HCT116 (cell line): ENCODE measurements around the gene DRC7. TPM values are rescaled to one million over a fixed set of nuclear protein-coding genes. Genes with fewer than 3 reads are reported as not detected.

ENCODE experiments used
- ATAC-seq: fragments of 200-7000 bp; cut with Tn5 transposase; 2 replicates; pipeline ENCODE4 v1.9.1; 2020; ENCODE audit warnings: mild to moderate bottlenecking, moderate library complexity
- BruUV-seq: library from RNA; stranded (reverse); fragments of 400-500 nt; replicated peaks from 2 replicates; lab custom pipeline; 2021; lab: Mats Ljungman, UMichigan
- CTCF ChIA-PET: fragments of 300-600 bp; sonication (Branson Sonifier 250); formaldehyde crosslinking; loops from one replicate; lab custom pipeline; 2021; ENCODE audit warnings: antibody characterized with exemption; lab: Charles Lee
- POLR2A ChIA-PET: fragments of 300-600, 350-600 bp; sonication (Branson Sonifier 250); formaldehyde crosslinking; loops from one replicate; lab custom pipeline; 2021; ENCODE audit warnings: antibody characterized with exemption; lab: Charles Lee
- RAD21 ChIA-PET, 2 experiments: fragments of 300-600 bp; sonication (Branson Sonifier 250); formaldehyde crosslinking; loops; one replicate each; lab custom pipeline; 2023; ENCODE audit warnings: low total read pairs in 2 of 2; ENCODE audit not compliant: uncharacterized antibody in 2 of 2, unreplicated experiment in 2 of 2, low non-redundant PET in 1 of 2; lab: Charles Lee
- DNase-seq: peaks from one replicate; pipeline ENCODE4 v3.0.0-alpha.2; 2010; ENCODE audit warnings: low read depth, low spot score
- H2AFZ ChIP-seq: fragments of 200-600 bp; shearing (Covaris generic), sonication (generic); 2 replicates; pipeline ENCODE4 v1.6.1; 2017; ENCODE audit warnings: low read depth, mixed run types, mixed read lengths, antibody characterized with exemption, low read length; ENCODE audit not compliant: poor library complexity, severe bottlenecking
- H3K27ac ChIP-seq: 2 replicates; pipeline ENCODE4 v1.5.1; 2012; ENCODE audit warnings: low read depth, low read length
- H3K27me3 ChIP-seq: fragments of 200-600 bp; sonication (generic); 2 replicates; pipeline ENCODE4 v1.6.1; 2016; ENCODE audit warnings: mixed run types, low read length, mixed read lengths; ENCODE audit not compliant: insufficient read depth
- H3K36me3 ChIP-seq, 2 experiments: fragments of 200-500 bp in 1 of 2; fragments of 200-600 bp in 1 of 2; sonication (Bioruptor generic) in 1 of 2; sonication (generic) in 1 of 2; 2 replicates each; pipeline versions ENCODE4 v1.5.1 to v1.6.1; 2014 to 2016; ENCODE audit warnings: low read length in 2 of 2, inconsistent platforms in 1 of 2, mixed read lengths in 1 of 2, mixed run types in 1 of 2; ENCODE audit not compliant: insufficient read depth in 2 of 2, control insufficient read depth in 1 of 2
- H3K4me1 ChIP-seq, 2 experiments: fragments of 200-600 bp in 1 of 2; sonication (generic) in 1 of 2; 2 replicates each; pipeline versions ENCODE4 v1.5.1 to v1.6.1; 2012 to 2017; ENCODE audit warnings: low read length in 2 of 2, inconsistent platforms in 1 of 2, mild to moderate bottlenecking in 1 of 2, mixed read lengths in 1 of 2, mixed run types in 1 of 2, moderate library complexity in 1 of 2; ENCODE audit not compliant: insufficient read depth in 2 of 2, control insufficient read depth in 1 of 2
- H3K4me2 ChIP-seq: fragments of 200-600 bp; sonication (generic); 2 replicates; pipeline ENCODE4 v1.6.1; 2017; ENCODE audit warnings: mixed run types, low read length, mixed read lengths
- H3K4me3 ChIP-seq, 2 experiments: fragments of 200-600 bp in 1 of 2; sonication (generic) in 1 of 2; replicated peaks in 1 of 2; 2 replicates each; pipeline ENCODE4 v1.5.1; 2011 to 2016; ENCODE audit warnings: low read length in 2 of 2, control low read depth in 1 of 2, low read depth in 1 of 2, mild to moderate bottlenecking in 1 of 2, mixed read lengths in 1 of 2, mixed run types in 1 of 2
- H3K79me2 ChIP-seq: fragments of 200-600 bp; sonication (generic); 2 replicates; pipeline ENCODE4 v1.6.1; 2017; ENCODE audit warnings: mild to moderate bottlenecking, mixed run types, low read length, moderate library complexity, mixed read lengths; ENCODE audit not compliant: insufficient read depth
- H3K9ac ChIP-seq: fragments of 200-600 bp; sonication (generic); 2 replicates; pipeline ENCODE4 v1.6.1; 2016; ENCODE audit warnings: low read length, mixed read lengths
- H3K9me2 ChIP-seq: fragments of 200-600 bp; sonication (generic), shearing (Covaris generic); 2 replicates; pipeline ENCODE4 v1.6.1; 2017; ENCODE audit warnings: mixed run types, mild to moderate bottlenecking, moderate library complexity; ENCODE audit not compliant: insufficient read depth
- H3K9me3 ChIP-seq, 2 experiments: fragments of 200-500 bp in 1 of 2; fragments of 200-600 bp in 1 of 2; sonication (Bioruptor generic) in 1 of 2; sonication (generic) in 1 of 2; 2 replicates each; pipeline ENCODE4 v1.6.1; 2014 to 2017; ENCODE audit warnings: low read length in 2 of 2, mixed read lengths in 2 of 2, inconsistent platforms in 1 of 2, low read depth in 1 of 2, mild to moderate bottlenecking in 1 of 2, mixed run types in 1 of 2, moderate library complexity in 1 of 2; ENCODE audit not compliant: control insufficient read depth in 1 of 2, insufficient read depth in 1 of 2
- H4K20me1 ChIP-seq: fragments of 200-600 bp; sonication (generic), shearing (Covaris generic); 2 replicates; pipeline ENCODE4 v1.6.1; 2017; ENCODE audit warnings: mixed run types, mild to moderate bottlenecking, moderate library complexity; ENCODE audit not compliant: insufficient read depth
- CBX3 ChIP-seq: IDR thresholded peaks from 2 replicates; pipeline ENCODE4 v1.6.1; 2012; ENCODE audit warnings: low read depth
- CEBPB ChIP-seq: IDR thresholded peaks from 2 replicates; pipeline ENCODE4 v1.6.1; 2012; ENCODE audit warnings: low read depth
- EGR1 ChIP-seq: IDR thresholded peaks from 2 replicates; pipeline ENCODE4 v1.6.1; 2012; ENCODE audit warnings: low read depth
- EZH2 ChIP-seq: fragments of 200-600 bp; sonication (generic); IDR thresholded peaks from 2 replicates; pipeline ENCODE4 v1.6.1; 2017; ENCODE audit warnings: antibody characterized with exemption, mixed run types
- EZH2phosphoT487 ChIP-seq: fragments of 200-600 bp; IDR thresholded peaks from 2 replicates; pipeline ENCODE4 v1.6.1; 2018; ENCODE audit warnings: antibody characterized with exemption, borderline replicate concordance
- JUND ChIP-seq: IDR thresholded peaks from 2 replicates; pipeline ENCODE4 v1.6.1; 2012
- POLR2A ChIP-seq: IDR thresholded peaks from 2 replicates; pipeline ENCODE4 v1.7.0; 2011; ENCODE audit warnings: borderline replicate concordance; ENCODE audit not compliant: insufficient read depth, insufficient read length; ENCODE audit errors: extremely low read depth
- SIN3A ChIP-seq: IDR thresholded peaks from 2 replicates; pipeline ENCODE4 v1.6.1; 2012; ENCODE audit warnings: low read depth
- TCF7L2 ChIP-seq: IDR thresholded peaks from 2 replicates; pipeline ENCODE4 v1.7.0; 2011; ENCODE audit warnings: borderline replicate concordance, inconsistent platforms; ENCODE audit not compliant: insufficient read depth, insufficient read length; ENCODE audit errors: extremely low read depth
- YY1 ChIP-seq: IDR thresholded peaks from 2 replicates; pipeline ENCODE4 v1.6.1; 2011; ENCODE audit warnings: low read length, low read depth, moderate library complexity, mild to moderate bottlenecking; ENCODE audit not compliant: insufficient replicate concordance; ENCODE audit errors: extremely low read depth
- ZFX ChIP-seq: fragments of 450-650 bp; IDR thresholded peaks from 2 replicates; pipeline ENCODE4 v1.6.1; 2017
- ZNF274 ChIP-seq: fragments of 200-500 bp; sonication (Bioruptor generic); IDR thresholded peaks from 2 replicates; pipeline ENCODE4 v1.6.1; 2014; ENCODE audit warnings: mild to moderate bottlenecking, low read depth, low read length, inconsistent platforms
- intact Hi-C: fragments of 100-400 bp; cut with micrococcal nuclease; formaldehyde crosslinking; loops from 2 replicates; pipeline ENCODE4 v1.10.0; 2022
- total RNA-seq: library from RNA; stranded (reverse); gene quantifications from one replicate; pipeline ENCODE4 v1.2.1, GENCODE V29; 2021; ENCODE audit not compliant: unreplicated experiment
- TF ChIP-seq, protein P1 (sequence below), 3 experiments: fragments of 200-600 bp in 1 of 3; sonication (generic) in 1 of 3; IDR thresholded peaks in 2 of 3; conservative IDR thresholded peaks in 1 of 3; 2 replicates each; pipeline ENCODE4 v1.5.1; 2012 to 2017; ENCODE audit warnings: low read depth in 2 of 3, low read length in 2 of 3, antibody characterized with exemption in 1 of 3, borderline replicate concordance in 1 of 3, control low read depth in 1 of 3, mild to moderate bottlenecking in 1 of 3, mixed read lengths in 1 of 3, mixed run types in 1 of 3, moderate library complexity in 1 of 3; ENCODE audit not compliant: insufficient read depth in 1 of 3
- TF ChIP-seq, protein P2 (sequence below): IDR thresholded peaks from 2 replicates; pipeline ENCODE4 v1.6.1; 2011; ENCODE audit warnings: mild to moderate bottlenecking, low read length, moderate library complexity; ENCODE audit not compliant: insufficient replicate concordance; ENCODE audit errors: extremely low read depth

Gene DRC7
- total RNA-seq, 1 experiment from 2014 or later = 0.91 TPM

DNA sequence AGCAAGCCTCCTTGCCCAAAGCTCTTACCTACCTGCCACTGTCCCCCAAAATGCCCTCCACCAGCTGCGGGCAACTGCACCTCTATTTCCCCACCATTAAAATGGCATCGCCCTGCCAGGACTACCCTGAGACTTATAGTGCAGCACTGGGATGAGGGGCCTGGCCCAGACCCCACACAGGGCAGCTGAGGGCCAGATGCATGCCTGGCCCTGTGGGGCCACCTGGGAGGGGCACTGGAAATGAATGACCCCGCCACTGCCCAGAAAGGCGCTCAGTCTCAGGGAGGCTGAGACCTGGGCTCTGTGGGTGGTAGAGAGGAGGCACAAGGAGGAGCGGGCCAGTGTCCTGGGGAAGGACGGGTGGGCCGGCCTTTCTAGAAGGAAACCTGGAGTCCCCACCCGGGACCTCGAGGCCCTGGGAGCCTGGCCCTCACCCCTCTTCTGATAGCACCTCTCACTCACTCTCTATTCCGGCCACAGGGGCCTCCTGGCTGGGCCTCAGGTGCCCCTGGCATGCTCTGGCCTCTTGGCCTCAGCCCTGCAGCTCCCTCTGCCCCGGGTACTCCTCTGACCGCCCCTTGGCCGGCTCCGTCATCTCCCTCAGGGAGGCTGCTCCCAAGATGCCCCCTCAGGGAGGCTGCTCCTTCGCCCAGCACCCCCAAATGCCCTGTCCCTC lies 67.9 kb downstream of the DRC7 start:
- Histone ChIP-seq H3K9ac (no peak overlapping the region), H3K27me3 (no peaks in the 10 kb centered on the region), H3K4me1 (peaks cover 15 to 26% of the 10 kb centered on the region in 2 experiments), H3K36me3 (0 out of 4 replicates have a peak, but pooled peaks cover 0 to 5% of the 10 kb centered on the region in 2 experiments), H3K4me3 (no peak overlapping the region), H4K20me1 (no peaks in the 10 kb centered on the region), H3K79me2 (no peaks in the 10 kb centered on the region), H3K9me3 (no peaks in the 10 kb centered on the region), H2AFZ (no peak overlapping the region), H3K9me2 (no peaks in the 10 kb centered on the region), H3K4me2 (no peak overlapping the region), H3K27ac (no peak overlapping the region)
- intact Hi-C loops = no loop called here
- DNase-seq (no peak), ATAC-seq (no peak)
- TF ChIP-seq, protein P1, sequence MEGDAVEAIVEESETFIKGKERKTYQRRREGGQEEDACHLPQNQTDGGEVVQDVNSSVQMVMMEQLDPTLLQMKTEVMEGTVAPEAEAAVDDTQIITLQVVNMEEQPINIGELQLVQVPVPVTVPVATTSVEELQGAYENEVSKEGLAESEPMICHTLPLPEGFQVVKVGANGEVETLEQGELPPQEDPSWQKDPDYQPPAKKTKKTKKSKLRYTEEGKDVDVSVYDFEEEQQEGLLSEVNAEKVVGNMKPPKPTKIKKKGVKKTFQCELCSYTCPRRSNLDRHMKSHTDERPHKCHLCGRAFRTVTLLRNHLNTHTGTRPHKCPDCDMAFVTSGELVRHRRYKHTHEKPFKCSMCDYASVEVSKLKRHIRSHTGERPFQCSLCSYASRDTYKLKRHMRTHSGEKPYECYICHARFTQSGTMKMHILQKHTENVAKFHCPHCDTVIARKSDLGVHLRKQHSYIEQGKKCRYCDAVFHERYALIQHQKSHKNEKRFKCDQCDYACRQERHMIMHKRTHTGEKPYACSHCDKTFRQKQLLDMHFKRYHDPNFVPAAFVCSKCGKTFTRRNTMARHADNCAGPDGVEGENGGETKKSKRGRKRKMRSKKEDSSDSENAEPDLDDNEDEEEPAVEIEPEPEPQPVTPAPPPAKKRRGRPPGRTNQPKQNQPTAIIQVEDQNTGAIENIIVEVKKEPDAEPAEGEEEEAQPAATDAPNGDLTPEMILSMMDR (IDR thresholded peaks at IDR 0.05 in 2 of 3, conservative IDR thresholded peaks at IDR 0.05 in 1 of 3; ENCODE audit: borderline replicate concordance in 1 of 3, insufficient read depth in 1 of 3, low read depth in 2 of 3, low read length in 2 of 3) = no peak
- TF ChIP-seq JUND (no peak), SIN3A (no peak), CEBPB (no peak), CBX3 (no peak), POLR2A (no peak), EGR1 (no peak), EZH2phosphoT487 (no peak), ZNF274 (no peak), ZFX (no peak), EZH2 (no peak), YY1 (no peak), TCF7L2 (no peak)
- TF ChIP-seq, protein P2, sequence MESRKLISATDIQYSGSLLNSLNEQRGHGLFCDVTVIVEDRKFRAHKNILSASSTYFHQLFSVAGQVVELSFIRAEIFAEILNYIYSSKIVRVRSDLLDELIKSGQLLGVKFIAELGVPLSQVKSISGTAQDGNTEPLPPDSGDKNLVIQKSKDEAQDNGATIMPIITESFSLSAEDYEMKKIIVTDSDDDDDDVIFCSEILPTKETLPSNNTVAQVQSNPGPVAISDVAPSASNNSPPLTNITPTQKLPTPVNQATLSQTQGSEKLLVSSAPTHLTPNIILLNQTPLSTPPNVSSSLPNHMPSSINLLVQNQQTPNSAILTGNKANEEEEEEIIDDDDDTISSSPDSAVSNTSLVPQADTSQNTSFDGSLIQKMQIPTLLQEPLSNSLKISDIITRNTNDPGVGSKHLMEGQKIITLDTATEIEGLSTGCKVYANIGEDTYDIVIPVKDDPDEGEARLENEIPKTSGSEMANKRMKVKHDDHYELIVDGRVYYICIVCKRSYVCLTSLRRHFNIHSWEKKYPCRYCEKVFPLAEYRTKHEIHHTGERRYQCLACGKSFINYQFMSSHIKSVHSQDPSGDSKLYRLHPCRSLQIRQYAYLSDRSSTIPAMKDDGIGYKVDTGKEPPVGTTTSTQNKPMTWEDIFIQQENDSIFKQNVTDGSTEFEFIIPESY = no peak
- BruUV-seq = no TSS peak
- POLR2A ChIA-PET = no interaction called here
- CTCF ChIA-PET = interaction anchor here (1.3 kb wide), 1 partner anchor 27 kb away, joined by 4 read pairs; the partner anchor contains the start of gene KATNB1
- RAD21 ChIA-PET = no interaction called here
